RPMI8226 (cell line): ENCODE measurements around the gene IL1R2.

Experiments
- DNase-seq: peaks from one replicate; pipeline ENCODE4 v3.0.0-alpha.2; 2015

IL1R2 gene

GRCh38 chr2:101991721-101992145 lies at the start of gene IL1R2:
IL1R2 (plus strand) TSS chr2:101991960; CDS start chr2:102008576, 16,616 bp downstream.
- DNase-seq = no peak

GRCh38 chr2:101942851-101943250 lies 48.9 kb upstream of the IL1R2 start:
- no peak for DNase-seq

GRCh38 chr2:101946372-101947039 lies 45.3 kb upstream of the IL1R2 start:
- DNase-seq = no peak

- no peak for DNase-seq
These were observed 44.4 kb upstream of the IL1R2 start for GRCh38 chr2:101947374-101947773.

GRCh38 chr2:101948625-101949155 lies 43.1 kb upstream of the IL1R2 start:
- no peak for DNase-seq

GRCh38 chr2:101949304-101949703 lies 42.5 kb upstream of the IL1R2 start:
- DNase-seq = no peak

- no peak for DNase-seq
These were observed 40.5 kb upstream of the IL1R2 start for GRCh38 chr2:101951296-101951695.

- no peak for DNase-seq
These were observed 39.2 kb upstream of the IL1R2 start for GRCh38 chr2:101952551-101952950.

- no peak for DNase-seq
These were observed 35.0 kb upstream of the IL1R2 start for GRCh38 chr2:101956465-101957438.

GRCh38 chr2:101958061-101958460 lies 33.7 kb upstream of the IL1R2 start:
- no peak for DNase-seq

GRCh38 chr2:101960819-101961337 lies 30.9 kb upstream of the IL1R2 start:
- no peak for DNase-seq

- DNase-seq = no peak
These were observed 30.2 kb upstream of the IL1R2 start for GRCh38 chr2:101961338-101962191.

- no peak for DNase-seq
These were observed 29.5 kb upstream of the IL1R2 start for GRCh38 chr2:101962309-101962708.

GRCh38 chr2:101963198-101963597 lies 28.6 kb upstream of the IL1R2 start:
- no peak for DNase-seq

GRCh38 chr2:101967826-101968513 lies 23.8 kb upstream of the IL1R2 start:
- DNase-seq = no peak

GRCh38 chr2:101969723-101970122 lies 22.0 kb upstream of the IL1R2 start:
- DNase-seq = no peak

GRCh38 chr2:101970901-101971300 lies 20.9 kb upstream of the IL1R2 start:
- DNase-seq = no peak

- no peak for DNase-seq
These were observed 19.9 kb upstream of the IL1R2 start for GRCh38 chr2:101971836-101972235.

GRCh38 chr2:101972621-101973434 lies 18.9 kb upstream of the IL1R2 start:
- no peak for DNase-seq

GRCh38 chr2:101974663-101975062 lies 17.1 kb upstream of the IL1R2 start:
- DNase-seq = no peak
